HG03354 (cell line): ENCODE data around the gene GJD4.

Experiments used
- ATAC-seq: cut with Tn5 transposase; IDR thresholded peaks from one replicate; pipeline ENCODE4 v1.9.1; 2021; ENCODE audit warnings: mild to moderate bottlenecking; ENCODE audit not compliant: unreplicated experiment, poor library complexity, severe bottlenecking

GJD4 gene, protein sequence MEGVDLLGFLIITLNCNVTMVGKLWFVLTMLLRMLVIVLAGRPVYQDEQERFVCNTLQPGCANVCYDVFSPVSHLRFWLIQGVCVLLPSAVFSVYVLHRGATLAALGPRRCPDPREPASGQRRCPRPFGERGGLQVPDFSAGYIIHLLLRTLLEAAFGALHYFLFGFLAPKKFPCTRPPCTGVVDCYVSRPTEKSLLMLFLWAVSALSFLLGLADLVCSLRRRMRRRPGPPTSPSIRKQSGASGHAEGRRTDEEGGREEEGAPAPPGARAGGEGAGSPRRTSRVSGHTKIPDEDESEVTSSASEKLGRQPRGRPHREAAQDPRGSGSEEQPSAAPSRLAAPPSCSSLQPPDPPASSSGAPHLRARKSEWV

DNA sequence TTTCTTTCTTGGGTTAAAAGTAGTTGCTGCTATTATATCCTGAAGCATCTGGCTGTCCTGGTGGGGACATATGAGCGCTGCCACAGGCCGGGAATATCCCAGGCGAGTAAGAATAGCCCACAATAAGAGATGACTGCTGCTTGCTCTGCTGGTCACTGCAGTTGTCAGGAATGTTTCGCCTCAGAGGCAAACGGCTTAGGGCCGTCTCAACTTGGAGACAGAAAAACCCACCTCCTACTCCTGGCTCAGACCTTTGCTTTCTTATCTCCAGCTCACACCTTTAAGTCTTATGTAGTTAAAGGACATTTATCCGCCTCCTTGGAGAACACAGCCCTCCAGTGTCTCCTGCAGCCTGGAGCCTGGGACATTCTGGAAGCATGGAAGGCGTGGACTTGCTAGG, at the start of gene GJD4:
Gene GJD4, plus strand, starts transcription at position 151 of the 400 bp plus-strand sequence. Its CDS starts 227 bp downstream, at position 378.
- ATAC-seq: no peak

DNA sequence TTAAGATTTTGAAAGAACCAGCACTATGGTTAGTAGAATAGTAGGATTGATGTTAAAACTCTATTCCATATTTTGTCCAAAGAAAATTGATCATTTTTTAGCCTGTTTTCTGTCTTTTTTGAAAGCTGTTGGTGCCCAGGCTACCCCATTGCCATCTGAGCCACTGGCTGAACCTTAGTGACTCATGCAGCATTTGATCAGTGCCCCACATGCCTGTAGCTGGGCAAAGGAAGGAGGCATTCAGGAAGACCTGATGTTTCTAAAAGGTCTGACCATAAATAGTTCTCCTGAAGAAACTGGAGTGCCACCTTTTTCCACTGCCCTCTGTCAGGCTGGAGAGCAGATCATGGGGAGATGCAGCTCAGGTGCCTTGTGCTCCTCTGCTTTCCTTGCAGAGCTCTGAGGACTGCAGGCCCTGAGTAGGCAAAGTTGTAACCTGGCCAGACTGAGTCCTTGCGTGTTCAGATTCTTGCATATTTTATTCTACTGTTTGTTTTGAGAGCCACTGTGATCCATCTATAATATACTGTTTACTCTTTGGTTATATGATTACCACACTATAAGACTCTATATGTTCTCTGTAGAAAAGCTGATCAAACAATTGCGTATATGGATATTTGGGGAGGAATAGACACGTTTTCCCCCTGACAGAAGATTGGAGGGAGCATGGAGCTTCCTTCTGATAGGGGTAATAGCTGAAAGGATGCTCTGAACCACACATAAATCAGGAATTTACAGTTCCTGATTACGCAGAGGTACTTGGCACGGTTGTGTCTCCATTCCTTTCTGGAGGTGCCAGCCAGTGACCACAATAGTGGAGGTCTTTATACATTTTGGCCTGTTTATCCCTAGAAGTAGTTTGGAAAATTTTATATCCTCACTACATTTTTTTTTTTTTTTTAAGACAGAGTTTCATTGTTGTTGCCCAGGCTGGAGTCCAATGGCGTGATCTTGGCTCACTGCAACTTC, 48.9 kb upstream of the GJD4 start:
- no peak for ATAC-seq

DNA sequence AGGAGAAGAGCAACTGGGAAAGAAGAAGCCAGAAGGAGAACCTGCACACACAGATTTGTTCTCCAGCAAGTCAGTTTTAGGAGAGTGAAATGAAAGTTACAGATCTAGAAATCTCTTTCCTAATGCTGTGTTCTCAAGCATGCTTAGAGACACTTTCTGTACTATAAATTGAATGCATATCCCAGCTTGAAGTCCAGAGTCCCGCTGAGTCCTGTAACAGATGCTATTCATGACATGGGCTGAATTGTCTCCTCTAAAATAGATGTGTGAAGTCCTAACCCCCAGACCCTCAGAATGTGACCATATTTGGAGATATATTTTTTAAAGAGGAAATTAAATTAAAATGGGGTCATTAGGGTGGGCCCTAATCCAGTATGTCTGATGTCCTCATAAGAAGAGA, 46.9 kb upstream of the GJD4 start:
- ATAC-seq: no peak

DNA sequence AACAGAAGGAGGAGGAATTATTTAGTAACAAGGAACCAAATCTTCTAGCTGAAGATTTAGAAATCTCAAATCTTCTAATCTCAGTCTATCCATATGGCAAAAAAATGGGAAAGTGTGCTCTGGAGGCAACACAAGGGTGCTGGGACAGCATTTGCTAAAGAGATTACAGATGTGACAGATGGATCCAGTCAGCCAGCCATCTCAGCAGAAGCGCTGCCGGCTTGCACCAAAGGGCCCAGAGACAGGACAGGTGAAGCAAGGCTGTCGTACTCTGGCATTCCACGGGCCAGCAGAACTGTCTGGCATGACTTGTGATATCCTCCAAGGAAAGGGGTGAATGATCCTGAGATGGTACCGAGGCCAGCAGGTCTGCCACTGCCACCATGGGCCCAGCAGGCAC, 45.7 kb upstream of the GJD4 start:
- ATAC-seq: no peak

DNA sequence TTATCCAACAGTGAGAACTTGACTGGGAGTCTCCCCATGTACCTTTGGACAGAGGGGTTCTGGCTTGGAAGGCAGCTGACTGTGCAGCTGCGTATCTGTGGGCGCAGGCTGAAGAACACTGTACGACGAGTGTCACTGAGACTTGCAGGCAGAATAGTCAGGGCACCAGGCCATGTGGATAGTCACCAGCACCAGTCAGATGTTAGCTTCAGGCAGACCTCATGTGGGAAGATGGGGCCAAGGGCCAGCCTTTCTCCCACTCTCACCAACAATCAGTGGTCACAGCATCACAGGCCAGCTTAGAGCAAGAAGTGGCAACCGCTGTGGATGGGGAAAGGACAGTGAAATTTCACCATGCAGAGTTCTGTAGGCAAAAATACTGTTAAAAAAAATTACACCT, 43.4 kb upstream of the GJD4 start:
- no peak for ATAC-seq

DNA sequence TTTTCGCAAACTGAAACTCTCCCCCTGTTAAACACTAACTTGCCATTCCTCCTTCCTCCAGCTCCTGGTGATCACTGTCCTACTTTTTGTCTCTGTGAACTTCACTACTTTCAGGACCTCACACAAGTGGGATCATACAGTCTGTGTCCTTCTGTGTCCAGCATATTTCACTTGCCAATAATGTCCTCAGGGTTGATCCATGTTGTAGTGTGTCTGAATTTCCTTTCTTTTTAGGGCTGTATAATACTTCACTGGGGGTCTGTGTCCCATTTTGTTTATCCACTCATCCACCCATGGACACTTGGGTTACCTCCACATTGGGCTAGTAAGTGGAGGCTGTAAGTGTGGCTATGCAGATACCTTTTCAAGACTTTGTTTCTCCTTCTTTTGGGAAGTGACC, 42.7 kb upstream of the GJD4 start:
- no peak for ATAC-seq

DNA sequence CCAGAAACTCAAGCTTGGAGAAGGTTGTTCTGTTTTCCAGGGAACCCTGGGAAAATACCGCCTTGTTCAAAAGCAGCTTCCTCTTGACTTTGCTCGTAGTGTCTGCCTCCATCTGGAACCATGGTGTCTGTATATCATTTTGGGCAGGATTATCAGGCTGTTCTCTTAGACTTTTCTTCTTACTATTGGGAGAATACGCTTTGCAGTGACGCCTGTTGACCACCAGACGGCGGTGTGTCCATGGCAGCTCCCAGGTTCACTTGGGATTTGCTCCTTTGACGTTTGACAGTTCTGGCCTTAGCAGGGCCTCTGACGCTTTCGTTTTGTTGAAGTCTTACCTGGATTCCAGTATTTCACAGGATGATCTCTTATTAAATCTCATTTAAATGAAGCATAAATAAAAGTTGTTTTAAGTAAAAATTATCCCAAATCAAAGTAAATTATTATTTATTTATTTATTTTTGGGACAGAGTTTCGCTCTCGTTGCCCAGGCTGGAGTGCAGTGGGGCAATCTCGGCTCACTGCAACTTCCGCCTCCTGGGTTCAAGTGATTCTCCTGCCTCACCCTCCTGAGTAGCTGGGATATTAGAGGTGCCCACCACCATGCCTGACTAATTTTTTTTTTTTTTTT, 41.8 kb upstream of the GJD4 start:
- peak; percentile 66 for ATAC-seq

DNA sequence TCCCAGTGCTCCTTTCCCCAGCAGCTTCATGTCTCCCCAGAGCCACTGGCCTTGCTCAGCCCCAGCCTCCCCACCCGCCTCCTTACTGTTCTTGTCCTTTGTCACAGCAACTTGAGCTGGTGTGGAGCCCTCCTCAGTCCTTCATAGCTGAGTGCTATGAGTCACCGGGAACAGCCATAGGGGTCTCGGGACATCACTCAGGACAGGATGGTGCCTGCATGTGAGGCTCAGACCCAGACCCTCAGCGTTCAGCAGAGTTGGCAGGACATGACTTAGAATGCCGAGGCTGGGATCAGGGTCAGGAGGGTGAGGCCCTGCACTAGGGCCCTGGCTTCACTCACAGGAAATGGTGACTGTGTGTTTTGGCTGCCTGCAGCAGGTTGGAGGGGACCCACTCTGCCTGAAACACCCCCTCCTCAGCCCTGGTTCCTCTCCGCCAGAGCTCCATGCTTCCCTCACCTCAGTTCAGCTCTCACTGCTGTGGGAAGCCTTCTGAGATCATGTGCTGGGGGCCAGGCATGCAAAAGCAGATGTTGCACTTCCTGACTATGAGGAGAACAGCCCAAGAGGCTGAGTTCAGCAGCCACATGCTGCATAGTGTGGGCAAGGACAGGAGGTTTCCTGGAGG, 40.7 kb upstream of the GJD4 start:
- ATAC-seq: peak; percentile 60

DNA sequence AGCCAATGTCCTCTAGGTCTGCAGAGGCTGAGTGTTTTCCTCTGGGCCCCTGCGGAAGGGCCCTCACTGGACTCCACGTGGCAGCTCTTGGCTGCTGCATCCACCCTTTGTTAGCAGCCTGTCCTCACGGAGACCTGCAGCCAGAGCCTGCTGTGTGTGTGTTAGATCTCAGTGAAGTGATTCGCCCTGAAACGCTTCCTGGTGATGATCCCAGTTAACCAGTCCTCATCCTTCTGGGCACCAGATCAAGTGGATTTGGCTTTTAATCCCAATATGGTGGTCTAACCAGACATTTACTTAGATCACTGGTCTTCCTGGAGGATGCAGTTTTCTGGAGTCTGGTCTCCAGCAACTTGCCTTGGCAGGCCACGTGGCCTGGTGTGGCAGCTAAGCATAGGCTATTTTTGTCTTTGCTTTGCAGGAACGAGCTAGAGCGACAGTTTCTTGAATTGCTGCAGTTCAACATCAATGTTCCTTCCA, 39.5 kb upstream of the GJD4 start:
- ATAC-seq: no peak

DNA sequence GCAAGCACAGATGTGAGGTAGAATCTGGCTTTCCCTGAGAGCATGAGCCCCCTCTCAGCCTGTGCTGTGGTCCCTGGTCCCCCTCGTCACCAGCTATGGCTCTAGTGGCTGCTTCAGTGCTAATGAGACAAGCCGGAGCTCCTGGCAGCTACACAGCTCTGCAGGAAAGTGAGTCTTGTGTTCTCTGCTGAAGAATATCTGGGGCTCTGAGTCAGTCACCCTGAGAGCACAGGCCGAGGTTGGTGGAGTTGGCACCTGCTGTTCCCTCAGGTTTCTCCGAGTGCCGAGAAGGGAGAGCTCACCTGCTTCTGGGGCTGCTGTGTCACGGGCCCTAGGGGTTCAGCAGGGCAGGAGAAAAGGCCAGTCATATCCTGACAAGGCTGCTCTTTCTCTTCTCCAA, 37.2 kb upstream of the GJD4 start:
- no peak for ATAC-seq

DNA sequence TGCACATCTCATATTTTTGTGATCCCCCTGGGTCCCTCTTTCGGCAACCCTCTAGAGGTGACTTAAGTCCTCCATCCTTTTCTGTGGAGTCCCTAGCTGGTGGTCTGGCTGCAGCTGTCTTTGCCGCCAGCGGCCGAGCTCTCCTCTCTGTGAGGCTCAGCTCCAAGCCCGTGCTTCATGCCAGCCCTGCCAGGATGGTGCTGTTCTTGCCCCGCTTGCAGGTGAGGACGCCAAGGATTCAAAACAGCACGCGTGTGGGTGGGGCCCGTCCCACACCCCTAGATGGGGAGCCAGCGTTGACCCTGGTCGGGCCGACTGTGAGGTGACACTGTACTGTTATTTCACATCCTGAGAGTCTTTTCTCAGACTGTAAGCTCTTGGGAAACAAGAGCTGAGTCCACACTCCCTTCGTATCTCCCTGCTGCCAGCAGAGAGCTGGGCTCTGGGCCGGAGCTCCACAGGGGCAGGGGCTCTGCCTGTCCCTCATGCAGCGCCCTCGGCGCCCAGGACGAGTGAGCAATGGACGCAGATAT, 36.6 kb upstream of the GJD4 start:
- ATAC-seq: no peak

DNA sequence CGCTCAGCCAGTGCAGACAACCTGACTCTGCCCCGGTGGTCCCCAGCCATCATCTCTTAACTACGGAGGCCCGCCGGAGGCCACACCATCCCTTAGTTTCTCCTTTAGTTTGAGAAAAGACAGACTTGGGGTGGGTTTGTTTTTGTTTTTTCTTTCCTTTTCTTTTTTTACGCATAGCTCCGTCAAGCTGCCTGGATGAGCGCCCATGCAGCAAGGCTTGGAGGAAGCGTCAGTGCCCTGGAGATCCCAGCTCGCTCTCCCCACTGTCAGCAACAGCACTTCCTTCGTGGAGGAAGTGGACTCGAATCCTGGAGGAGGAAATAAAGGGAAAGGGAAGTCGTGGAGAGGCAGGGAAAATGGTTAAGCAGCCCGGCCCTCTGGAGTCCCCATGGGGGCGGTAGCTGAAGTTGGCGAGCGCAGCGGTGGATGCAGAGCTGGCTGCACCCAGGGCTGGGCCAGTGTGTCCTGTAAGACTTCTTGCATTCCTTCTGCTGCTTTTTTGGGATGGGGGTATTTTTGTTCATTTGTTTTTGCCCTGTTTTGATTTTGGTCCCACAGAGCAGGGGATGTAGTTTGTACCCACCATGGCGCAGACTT, 35.9 kb upstream of the GJD4 start:
- ATAC-seq: no peak

DNA sequence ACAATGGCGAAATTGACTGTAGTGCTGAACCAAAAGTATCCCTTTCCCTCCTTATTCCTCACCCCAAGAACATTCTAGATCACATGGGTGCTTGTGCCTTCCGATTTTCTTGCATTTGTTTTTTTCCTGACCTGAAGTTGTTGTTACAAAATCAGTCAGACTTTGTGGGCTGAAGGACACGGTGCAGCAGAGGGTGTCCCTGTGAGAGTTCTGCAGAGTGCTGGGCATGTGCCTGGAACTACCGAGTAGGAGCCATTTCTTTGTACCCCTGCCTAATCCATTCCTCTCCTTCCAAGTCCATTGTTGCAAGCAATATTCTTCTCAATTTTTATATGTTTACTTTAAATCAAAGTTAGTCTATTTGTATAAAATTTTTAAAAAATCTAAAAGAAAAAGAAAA, 35.3 kb upstream of the GJD4 start:
- ATAC-seq: no peak

DNA sequence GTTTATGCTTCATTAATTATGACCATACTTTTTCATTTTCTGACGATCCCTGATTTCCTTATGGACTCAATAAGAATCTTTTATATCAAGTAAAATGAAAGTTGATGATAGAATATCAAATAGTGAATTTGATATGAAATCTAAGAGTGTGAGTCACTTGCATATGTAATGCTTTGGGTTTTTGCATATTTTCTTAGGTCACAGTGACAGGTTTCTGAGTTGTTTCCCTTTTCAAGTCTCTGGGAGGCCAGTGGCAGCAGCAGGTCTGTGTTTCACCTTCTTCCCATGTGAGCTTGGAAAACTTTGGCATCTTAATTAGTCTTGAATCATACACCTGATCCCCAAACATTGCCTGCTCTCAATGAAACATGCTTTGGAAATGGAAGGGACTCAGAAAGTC, 34.7 kb upstream of the GJD4 start:
- no peak for ATAC-seq

DNA sequence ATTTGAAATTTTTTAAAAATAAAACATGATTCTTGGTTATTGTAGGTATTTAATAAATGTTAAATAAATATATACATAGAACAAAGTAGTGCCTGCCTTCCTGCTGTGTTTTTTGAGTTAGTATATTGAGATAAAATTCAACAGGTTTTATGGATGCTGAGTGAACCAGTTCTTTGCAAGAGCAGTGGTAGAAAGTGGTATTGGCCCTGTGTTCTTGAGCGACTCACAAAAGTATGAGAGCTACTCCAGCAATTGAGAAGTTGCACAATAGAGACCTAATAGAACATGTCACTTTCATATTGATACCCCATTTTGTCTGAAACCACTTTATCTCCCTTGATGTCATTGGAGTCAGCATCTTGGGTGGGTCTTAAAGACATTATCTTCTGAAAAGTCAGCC, 32.6 kb upstream of the GJD4 start:
- ATAC-seq: no peak

DNA sequence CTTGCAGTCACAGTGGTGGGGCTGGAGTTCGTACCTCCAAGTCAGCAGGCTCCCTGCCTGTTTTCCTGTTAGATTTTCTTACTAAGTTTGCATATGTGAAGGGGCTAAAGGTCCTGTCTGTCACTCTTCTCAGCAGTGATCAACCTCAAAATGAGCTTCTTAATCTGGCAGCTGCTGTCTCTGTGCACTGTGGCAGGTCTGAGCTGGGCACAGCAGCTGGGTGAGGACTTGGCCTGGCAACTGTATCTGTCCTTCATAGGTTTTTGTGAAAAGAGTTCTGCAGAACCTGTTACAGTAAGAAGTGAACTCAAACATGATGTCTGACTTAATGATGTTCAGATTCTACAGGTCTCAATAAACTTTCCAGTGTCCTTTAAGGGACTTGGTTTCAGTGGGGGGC, 31.3 kb upstream of the GJD4 start:
- ATAC-seq: no peak

DNA sequence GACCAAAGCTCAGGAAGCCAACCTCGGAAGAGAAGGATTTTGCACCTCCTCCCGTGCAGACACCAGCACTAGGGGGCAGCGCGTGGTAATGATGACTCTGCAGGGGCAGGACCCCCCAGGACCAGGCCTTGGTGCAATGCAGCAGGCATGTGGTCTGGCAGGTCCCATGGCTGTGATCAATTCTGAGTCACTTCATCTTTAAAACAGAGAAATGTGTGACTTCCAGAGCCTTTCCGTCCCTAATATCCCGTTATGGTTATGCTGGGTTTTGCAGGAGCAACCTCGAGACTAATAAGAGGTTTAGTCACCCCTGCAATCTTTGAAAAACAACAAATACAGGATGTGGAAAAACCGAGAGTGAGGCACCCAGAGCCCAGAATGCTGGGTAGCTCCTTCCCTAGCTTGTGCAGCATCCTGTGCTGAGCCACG, 30.2 kb upstream of the GJD4 start:
- no peak for ATAC-seq

DNA sequence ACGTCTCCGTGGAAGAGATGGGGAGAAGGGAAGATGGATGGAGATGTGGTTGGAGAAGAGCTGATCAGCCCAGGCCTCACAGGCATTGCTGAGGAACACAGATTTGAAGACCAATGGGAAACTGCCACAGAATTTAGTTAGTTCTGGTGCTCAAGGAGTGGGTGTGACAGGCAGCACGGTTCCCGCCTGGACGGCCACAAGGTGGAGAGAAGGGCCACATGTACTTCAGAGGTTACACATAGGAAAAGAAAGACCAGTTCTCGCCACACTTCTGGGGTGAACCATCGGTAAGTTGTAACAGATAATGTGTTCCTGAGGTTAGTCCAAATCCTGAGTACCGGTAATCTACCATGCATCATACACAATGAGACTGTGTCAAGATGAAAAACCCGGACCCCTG, 29.5 kb upstream of the GJD4 start:
- no peak for ATAC-seq

DNA sequence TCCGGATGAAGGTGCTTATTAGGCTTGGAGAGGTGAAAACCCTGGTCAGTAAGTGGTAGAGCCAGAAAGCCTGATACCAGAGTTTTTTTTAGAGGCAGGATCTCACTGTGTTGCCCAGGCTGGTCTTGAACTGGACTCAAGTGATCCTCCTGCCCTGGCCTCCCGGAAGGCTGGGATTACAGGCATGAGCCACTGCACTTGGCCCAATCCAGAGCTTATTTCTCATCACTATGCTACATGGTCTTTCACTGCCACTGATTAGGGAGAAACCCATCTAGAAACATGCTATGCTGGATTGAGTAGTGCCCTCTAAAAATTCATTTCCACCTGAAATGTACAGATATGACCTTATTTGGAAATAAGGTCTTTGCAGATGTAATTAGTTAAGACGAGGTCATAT, 28.4 kb upstream of the GJD4 start:
- ATAC-seq: no peak
